NB4 (cell line): Measurements from ENCODE around the gene NAMPT.

Experiments
- DNase-seq: peaks from one replicate; pipeline ENCODE4 v3.0.0; 2010; ENCODE audit warnings: low read depth
- H3K4me3 ChIP-seq: one replicate; pipeline ENCODE4 v1.5.1; 2011; ENCODE audit warnings: mild to moderate bottlenecking, low read depth, low read length, moderate library complexity
- CTCF ChIP-seq: IDR thresholded peaks from one replicate; pipeline ENCODE4 v1.5.1; 2012; ENCODE audit warnings: low read depth, low read length
- MAX ChIP-seq: IDR thresholded peaks from 2 replicates; pipeline ENCODE4 v1.6.1; 2011; ENCODE audit warnings: low read depth, low read length
- MYC ChIP-seq: IDR thresholded peaks from 2 replicates; pipeline ENCODE4 v1.6.1; 2011; ENCODE audit warnings: low read depth, low read length
- POLR2A ChIP-seq: IDR thresholded peaks from 2 replicates; pipeline ENCODE4 v1.6.1; 2011; ENCODE audit warnings: mild to moderate bottlenecking; ENCODE audit not compliant: insufficient read length; ENCODE audit errors: extremely low read depth

The NAMPT gene

GRCh38 chr7:106291247-106291646 is 6.5 kb upstream of the NAMPT start:
- no peak for DNase-seq
- TF ChIP-seq MYC (no peak), POLR2A (no peak), MAX (no peak), CTCF (no peak)
- H3K4me3 ChIP-seq = no peak overlapping the region

- H3K4me3 ChIP-seq = no peak overlapping the region
- DNase-seq = no peak
- no peak for TF ChIP-seq MAX
- no peak for TF ChIP-seq MYC
Observed at GRCh38 chr7:106290319-106290718, 5.5 kb upstream of the NAMPT start.

GRCh38 chr7:106289848-106290247 is 5.1 kb upstream of the NAMPT start:
- no peak for TF ChIP-seq POLR2A
- TF ChIP-seq CTCF = no peak
- no peak for TF ChIP-seq MAX
- no peak for TF ChIP-seq MYC
- no peak for DNase-seq
- no peak overlapping the region for H3K4me3 ChIP-seq

GRCh38 chr7:106288263-106288662 is 3.5 kb upstream of the NAMPT start:
- TF ChIP-seq MYC = no peak
- no peak for TF ChIP-seq POLR2A
- no peak for TF ChIP-seq CTCF
- TF ChIP-seq MAX = no peak
- no peak for DNase-seq
- no peak overlapping the region for H3K4me3 ChIP-seq

DNA sequence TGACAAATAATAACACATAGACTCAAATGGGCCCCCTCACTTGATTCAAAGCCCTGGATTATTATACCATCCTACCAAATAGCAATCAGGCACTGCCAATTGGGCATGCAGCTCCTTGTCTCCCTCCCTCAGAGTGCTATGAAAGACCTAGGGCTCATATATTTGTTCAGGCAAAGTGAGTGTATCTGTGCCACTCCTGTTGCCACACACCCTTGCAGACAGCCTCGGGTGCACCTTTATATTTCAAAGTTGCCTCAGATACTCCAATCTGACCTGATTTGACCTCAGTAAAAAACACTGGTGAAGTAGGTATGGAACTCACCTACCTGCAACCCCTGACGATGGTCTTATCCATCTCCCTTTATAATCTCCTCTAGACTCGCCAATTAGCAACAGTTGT is 3.0 kb upstream of the NAMPT start:
- no peak overlapping the region for H3K4me3 ChIP-seq
- no peak for TF ChIP-seq CTCF
- TF ChIP-seq MAX = no peak
- no peak for TF ChIP-seq MYC
- no peak for TF ChIP-seq POLR2A
- no peak for DNase-seq

DNA sequence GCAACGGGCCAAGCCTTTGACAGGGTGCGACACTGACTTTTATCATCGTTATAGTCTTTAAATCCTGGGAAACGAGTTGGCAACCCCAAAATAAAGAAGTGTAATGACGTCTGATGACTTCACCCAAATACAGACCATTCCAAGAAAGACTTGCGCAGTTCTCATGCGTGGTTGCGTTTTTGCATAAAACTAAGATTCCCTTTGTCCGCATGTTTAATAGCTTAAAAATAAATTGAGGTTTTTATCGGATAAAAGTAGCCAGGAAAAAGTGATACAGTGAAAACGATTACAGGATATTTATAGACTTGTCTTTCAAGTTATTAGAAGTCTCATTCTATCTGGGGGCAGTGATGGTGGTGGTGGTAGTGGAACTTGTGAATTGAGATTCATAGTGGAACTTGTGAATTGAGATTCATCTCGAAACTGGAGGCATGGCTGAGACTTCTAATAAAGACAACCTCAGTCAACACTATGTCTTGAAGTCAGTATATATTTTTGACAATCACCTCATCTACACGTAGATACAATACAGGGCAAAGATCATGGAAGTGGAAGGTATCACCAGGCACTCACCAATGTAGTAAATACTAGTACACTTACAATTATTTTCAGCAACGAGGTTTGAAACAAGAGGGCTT is 1.2 kb upstream of the NAMPT start:
- TF ChIP-seq CTCF = no peak
- TF ChIP-seq POLR2A = no peak
- no peak for TF ChIP-seq MAX
- TF ChIP-seq MYC = no peak
- DNase-seq = peak; percentile 11

More for the DNA sequence above, 1.2 kb upstream of the NAMPT start:
- peak overlapping the region; percentile 83 for H3K4me3 ChIP-seq
